Karpas-422 (cell line): ENCODE data around the gene LSM14B. TPM values are rescaled to one million over a fixed set of nuclear protein-coding genes. Genes with fewer than 3 reads are reported as not detected.

ENCODE experiments used
- DNase-seq: peaks from one replicate; pipeline ENCODE4 v3.0.0-alpha.2; 2015
- H2AFZ ChIP-seq: fragments of 200-600 bp; sonication (generic); 2 replicates; pipeline ENCODE4 v1.6.1; 2014; ENCODE audit warnings: antibody characterized with exemption, low read length, mixed read lengths
- H3K27ac ChIP-seq: fragments of 200-600 bp; sonication (generic); 2 replicates; pipeline ENCODE4 v1.5.1; 2014; ENCODE audit warnings: mild to moderate bottlenecking, low read length, moderate library complexity
- H3K27me3 ChIP-seq: fragments of 200-600 bp; sonication (generic); 2 replicates; pipeline ENCODE4 v1.6.1; 2014; ENCODE audit warnings: low read length, mixed read lengths
- H3K36me3 ChIP-seq: fragments of 200-600 bp; sonication (generic); 2 replicates; pipeline ENCODE4 v1.6.1; 2014; ENCODE audit warnings: low read length, mixed read lengths; ENCODE audit not compliant: insufficient read depth
- H3K4me1 ChIP-seq: fragments of 200-600 bp; sonication (generic); 2 replicates; pipeline ENCODE4 v1.6.1; 2014; ENCODE audit warnings: mild to moderate bottlenecking, low read length, mixed read lengths
- H3K4me2 ChIP-seq: fragments of 200-600 bp; sonication (generic); 2 replicates; pipeline ENCODE4 v1.6.1; 2014; ENCODE audit warnings: low read length, low read depth, mild to moderate bottlenecking; ENCODE audit not compliant: poor library complexity, severe bottlenecking
- H3K4me3 ChIP-seq: fragments of 200-600 bp; sonication (generic); 2 replicates; pipeline ENCODE4 v1.5.1; 2014; ENCODE audit warnings: mild to moderate bottlenecking, antibody characterized with exemption, low read length, mixed read lengths
- H3K79me2 ChIP-seq: fragments of 200-600 bp; sonication (generic); 2 replicates; pipeline ENCODE4 v1.6.1; 2014; ENCODE audit warnings: mild to moderate bottlenecking, low read length, mixed read lengths
- H3K9ac ChIP-seq: fragments of 200-600 bp; sonication (generic); 2 replicates; pipeline ENCODE4 v1.6.0; 2014; ENCODE audit warnings: low read length
- H3K9me2 ChIP-seq: fragments of 200-600 bp; sonication (generic), shearing (Covaris generic); replicated peaks from 2 replicates; pipeline ENCODE4 v1.6.0; 2014; ENCODE audit warnings: mild to moderate bottlenecking, low read length, moderate library complexity; ENCODE audit not compliant: insufficient read depth
- H3K9me3 ChIP-seq: fragments of 300-700, 200-600 bp; sonication (generic); 2 replicates; pipeline ENCODE4 v1.6.1; 2014; ENCODE audit warnings: low read length, mixed read lengths
- H4K20me1 ChIP-seq: fragments of 200-600 bp; sonication (generic); 2 replicates; pipeline ENCODE4 v1.6.1; 2014; ENCODE audit warnings: mild to moderate bottlenecking, antibody characterized with exemption, low read length, low read depth; ENCODE audit not compliant: insufficient read depth
- total RNA-seq: library from RNA; depleted of rRNA; stranded (reverse); fragments of >200 nt; shearing (Covaris generic); gene quantifications from 2 replicates; pipeline ENCODE4 v1.2.3, GENCODE V29; 2014; ENCODE audit warnings: low replicate concordance

Gene LSM14B
- total RNA-seq, 1 experiment from 2014 or later, result 16.1 TPM

- no peaks in the 10 kb centered on the region for H3K79me2 ChIP-seq
- H3K4me3 ChIP-seq, result no peak overlapping the region
- H3K9me3 ChIP-seq, result no peaks in the 10 kb centered on the region
- no peak overlapping the region for H2AFZ ChIP-seq
- no peaks in the 10 kb centered on the region for H3K27me3 ChIP-seq
- no peaks in the 10 kb centered on the region for H3K36me3 ChIP-seq
- H4K20me1 ChIP-seq, result peaks cover 36% of the 10 kb centered on the region
- no peak overlapping the region for H3K9ac ChIP-seq
- H3K9me2 ChIP-seq, result no peaks in the 10 kb centered on the region
- DNase-seq, result no peak
- no peak overlapping the region for H3K27ac ChIP-seq
- H3K4me2 ChIP-seq, result no peak overlapping the region
- peaks cover 33% of the 10 kb centered on the region for H3K4me1 ChIP-seq
These were observed 39.1 kb downstream of the LSM14B start for GRCh38 chr20:62161347-62161746.

- DNase-seq, result no peak
- H3K4me3 ChIP-seq, result no peak overlapping the region
These were observed 40.6 kb downstream of the LSM14B start for GRCh38 chr20:62162765-62163484.

GRCh38 chr20:62163485-62163865 lies 41.2 kb downstream of the LSM14B start:
- H3K27me3 ChIP-seq, result no peaks in the 10 kb centered on the region
- H3K9me3 ChIP-seq, result no peaks in the 10 kb centered on the region
- no peaks in the 10 kb centered on the region for H3K36me3 ChIP-seq
- no peak overlapping the region for H3K27ac ChIP-seq
- no peak overlapping the region for H3K4me2 ChIP-seq
- H2AFZ ChIP-seq, result no peak overlapping the region
- no peak overlapping the region for H3K9ac ChIP-seq
- H3K9me2 ChIP-seq, result no peaks in the 10 kb centered on the region
- H3K4me3 ChIP-seq, result no peak overlapping the region
- DNase-seq, result no peak
- no peaks in the 10 kb centered on the region for H3K79me2 ChIP-seq
- peaks cover 15% of the 10 kb centered on the region for H4K20me1 ChIP-seq
- H3K4me1 ChIP-seq, result peaks cover 12% of the 10 kb centered on the region

More at GRCh38 chr20:62162765-62163484, 40.6 kb downstream of the LSM14B start:
- Histone ChIP-seq H3K4me1 (peaks cover 17% of the 10 kb centered on the region), H3K9me2 (no peaks in the 10 kb centered on the region), H3K27ac (no peak overlapping the region), H3K9ac (no peak overlapping the region), H3K27me3 (no peaks in the 10 kb centered on the region), H4K20me1 (peaks cover 20% of the 10 kb centered on the region), H3K79me2 (no peaks in the 10 kb centered on the region), H3K9me3 (no peaks in the 10 kb centered on the region), H3K4me2 (no peak overlapping the region), H3K36me3 (no peaks in the 10 kb centered on the region), H2AFZ (no peak overlapping the region)

- Histone ChIP-seq H3K9ac (no peak overlapping the region), H3K27me3 (no peaks in the 10 kb centered on the region), H3K4me3 (no peak overlapping the region), H3K9me2 (no peaks in the 10 kb centered on the region), H3K4me1 (peaks cover 5% of the 10 kb centered on the region), H2AFZ (no peak overlapping the region), H3K4me2 (no peak overlapping the region), H3K27ac (no peak overlapping the region), H3K36me3 (no peaks in the 10 kb centered on the region), H3K79me2 (no peaks in the 10 kb centered on the region), H4K20me1 (peaks cover 8% of the 10 kb centered on the region), H3K9me3 (no peaks in the 10 kb centered on the region)
- no peak for DNase-seq
These were observed 41.9 kb downstream of the LSM14B start for GRCh38 chr20:62163986-62164762.

GRCh38 chr20:62164879-62165761 lies 42.8 kb downstream of the LSM14B start:
- H3K36me3 ChIP-seq, result no peaks in the 10 kb centered on the region

GRCh38 chr20:62165762-62166399 lies 43.6 kb downstream of the LSM14B start:
- DNase-seq, result no peak
- H3K4me3 ChIP-seq, result no peak overlapping the region
- H3K36me3 ChIP-seq, result no peaks in the 10 kb centered on the region
- no peaks in the 10 kb centered on the region for H3K9me2 ChIP-seq
- H3K79me2 ChIP-seq, result no peaks in the 10 kb centered on the region
- no peaks in the 10 kb centered on the region for H3K4me1 ChIP-seq
- no peak overlapping the region for H3K27ac ChIP-seq
- H3K4me2 ChIP-seq, result no peak overlapping the region
- H4K20me1 ChIP-seq, result no peaks in the 10 kb centered on the region
- no peak overlapping the region for H3K9ac ChIP-seq
- no peak overlapping the region for H2AFZ ChIP-seq
- no peaks in the 10 kb centered on the region for H3K27me3 ChIP-seq
- H3K9me3 ChIP-seq, result no peaks in the 10 kb centered on the region

More at GRCh38 chr20:62164879-62165761, 42.8 kb downstream of the LSM14B start:
- H3K4me3 ChIP-seq, result no peak overlapping the region
- H3K4me1 ChIP-seq, result no peaks in the 10 kb centered on the region
- no peak for DNase-seq
- H3K27me3 ChIP-seq, result no peaks in the 10 kb centered on the region
- no peak overlapping the region for H3K4me2 ChIP-seq
- no peaks in the 10 kb centered on the region for H3K79me2 ChIP-seq
- H3K9me2 ChIP-seq, result no peaks in the 10 kb centered on the region
- no peak overlapping the region for H3K27ac ChIP-seq
- H3K9me3 ChIP-seq, result no peaks in the 10 kb centered on the region
- H2AFZ ChIP-seq, result no peak overlapping the region
- no peaks in the 10 kb centered on the region for H4K20me1 ChIP-seq
- no peak overlapping the region for H3K9ac ChIP-seq

GRCh38 chr20:62167474-62167873 lies 45.2 kb downstream of the LSM14B start:
- Histone ChIP-seq H3K4me1 (no peaks in the 10 kb centered on the region), H3K9me2 (no peaks in the 10 kb centered on the region), H3K9ac (no peak overlapping the region), H3K36me3 (no peaks in the 10 kb centered on the region), H3K79me2 (no peaks in the 10 kb centered on the region), H3K4me2 (no peak overlapping the region), H3K9me3 (no peaks in the 10 kb centered on the region), H3K27me3 (no peaks in the 10 kb centered on the region), H3K4me3 (no peak overlapping the region), H3K27ac (no peak overlapping the region), H4K20me1 (no peaks in the 10 kb centered on the region), H2AFZ (no peak overlapping the region)
- no peak for DNase-seq
